NCI-H524 treated with DMSO at 0.1 percent for 48 hours (cell line): ENCODE measurements around the gene LARGE1.

Source experiments
- DNase-seq: peaks from one replicate; lab custom pipeline; 2025; lab: John Stamatoyannopoulos, UW

Gene LARGE1

GRCh38 chr22:33361581-33361980 lies 558.7 kb downstream of the LARGE1 start:
- DNase-seq = no peak

- peak; percentile 95 for DNase-seq
These were observed 562.3 kb downstream of the LARGE1 start for GRCh38 chr22:33357981-33358399.

GRCh38 chr22:33354928-33355327 lies 565.3 kb downstream of the LARGE1 start:
- DNase-seq = no peak

GRCh38 chr22:33353502-33353901 lies 566.8 kb downstream of the LARGE1 start:
- DNase-seq = no peak

GRCh38 chr22:33352768-33353167 lies 567.5 kb downstream of the LARGE1 start:
- no peak for DNase-seq

GRCh38 chr22:33350961-33351360 lies 569.3 kb downstream of the LARGE1 start:
- DNase-seq = no peak

GRCh38 chr22:33350491-33350890 lies 569.8 kb downstream of the LARGE1 start:
- no peak for DNase-seq

- no peak for DNase-seq
These were observed 573.3 kb downstream of the LARGE1 start for GRCh38 chr22:33347002-33347401.

GRCh38 chr22:33341611-33342010 lies 578.7 kb downstream of the LARGE1 start:
- DNase-seq = no peak

GRCh38 chr22:33337524-33337923 lies 582.8 kb downstream of the LARGE1 start:
- DNase-seq = no peak

GRCh38 chr22:33335611-33336279 lies 584.5 kb downstream of the LARGE1 start:
- DNase-seq = no peak

- no peak for DNase-seq
These were observed 587.7 kb downstream of the LARGE1 start for GRCh38 chr22:33332538-33332937.

- no peak for DNase-seq
These were observed 589.3 kb downstream of the LARGE1 start for GRCh38 chr22:33331017-33331416.

GRCh38 chr22:33330534-33330933 lies 589.7 kb downstream of the LARGE1 start:
- DNase-seq = no peak

GRCh38 chr22:33329398-33329797 lies 590.9 kb downstream of the LARGE1 start:
- DNase-seq = no peak

- no peak for DNase-seq
These were observed 591.4 kb downstream of the LARGE1 start for GRCh38 chr22:33328789-33329296.

- no peak for DNase-seq
These were observed 592.9 kb downstream of the LARGE1 start for GRCh38 chr22:33327348-33327860.

GRCh38 chr22:33326540-33327295 lies 593.6 kb downstream of the LARGE1 start:
- DNase-seq = no peak

GRCh38 chr22:33325232-33326004 lies 594.9 kb downstream of the LARGE1 start:
- DNase-seq = no peak

- DNase-seq = no peak
These were observed 596.0 kb downstream of the LARGE1 start for GRCh38 chr22:33324228-33324627.

- no peak for DNase-seq
These were observed 598.8 kb downstream of the LARGE1 start for GRCh38 chr22:33321466-33321865.

- DNase-seq = no peak
These were observed 604.3 kb downstream of the LARGE1 start for GRCh38 chr22:33315954-33316353.
